ENCODE data around the gene OSBPL1A. TPM values are rescaled to one million over a fixed set of nuclear protein-coding genes. Genes with fewer than 3 reads are reported as not detected.

Gene OSBPL1A
- polyA plus RNA-seq, 2 of the 4 experiments (the other 2 are of a cell fraction) = 10.5 to 22.1 TPM

DNA sequence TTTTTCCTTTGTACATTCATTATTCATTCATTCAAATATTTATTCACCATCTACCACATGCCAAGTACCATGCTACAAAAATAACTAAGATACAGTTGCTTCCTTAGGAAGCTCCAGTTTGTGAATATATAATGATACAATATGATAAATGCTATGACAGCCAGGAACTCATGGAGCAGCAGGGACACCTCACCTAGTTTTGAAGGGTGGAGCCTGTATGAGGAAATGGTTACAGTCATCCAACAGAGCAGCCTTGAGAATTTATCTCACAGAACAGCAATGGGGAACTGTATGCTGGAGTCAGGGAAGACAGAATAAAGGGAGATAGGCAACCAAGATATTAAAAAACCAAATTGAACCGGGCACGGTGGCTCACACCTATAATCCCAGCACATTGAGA lies 124.0 kb downstream of the OSBPL1A start:
- Histone ChIP-seq H3K4me1 (peaks cover 19% of the 10 kb centered on the region; the same call in 2 of the 3 replicates), H3K27ac (no peak overlapping the region), H3K4me2 (no peak overlapping the region), H3K9me3 (no peaks in the 10 kb centered on the region), H3K4me3 (no peak overlapping the region)
- TF ChIP-seq JUN (IDR thresholded peaks at IDR 0.05) (no peak), NR3C1 (IDR thresholded peaks at IDR 0.05) (no peak), ZSCAN20 (CRISPR knock-in tag; IDR thresholded peaks at IDR 0.05) (no peak), RARB (CRISPR knock-in tag; IDR thresholded peaks at IDR 0.05) (no peak), TFCP2L1 (CRISPR knock-in tag; IDR thresholded peaks at IDR 0.05) (no peak), CEBPB (IDR thresholded peaks at IDR 0.05) (no peak), CBX2 (IDR thresholded peaks at IDR 0.05; ENCODE audit: borderline replicate concordance, low read depth) (no peak), KDM5A (IDR thresholded peaks at IDR 0.05) (no peak), BHLHE40 (IDR thresholded peaks at IDR 0.05; ENCODE audit: low read depth, low read length) (no peak), MAFK (IDR thresholded peaks at IDR 0.05; ENCODE audit: partially characterized antibody) (no peak), GATA3 (IDR thresholded peaks at IDR 0.05; ENCODE audit: borderline replicate concordance) (no peak), CBX8 (IDR thresholded peaks at IDR 0.05) (no peak), HOXB13 (CRISPR knock-in tag; IDR thresholded peaks at IDR 0.05; ENCODE audit: low read depth) (no peak), EP300 (IDR thresholded peaks at IDR 0.05) (no peak)
- TF ChIP-seq, protein P1, sequence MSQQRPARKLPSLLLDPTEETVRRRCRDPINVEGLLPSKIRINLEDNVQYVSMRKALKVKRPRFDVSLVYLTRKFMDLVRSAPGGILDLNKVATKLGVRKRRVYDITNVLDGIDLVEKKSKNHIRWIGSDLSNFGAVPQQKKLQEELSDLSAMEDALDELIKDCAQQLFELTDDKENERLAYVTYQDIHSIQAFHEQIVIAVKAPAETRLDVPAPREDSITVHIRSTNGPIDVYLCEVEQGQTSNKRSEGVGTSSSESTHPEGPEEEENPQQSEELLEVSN (IDR thresholded peaks at IDR 0.05; ENCODE audit: borderline replicate concordance, low read depth) = no peak
- TF ChIP-seq, protein P2, sequence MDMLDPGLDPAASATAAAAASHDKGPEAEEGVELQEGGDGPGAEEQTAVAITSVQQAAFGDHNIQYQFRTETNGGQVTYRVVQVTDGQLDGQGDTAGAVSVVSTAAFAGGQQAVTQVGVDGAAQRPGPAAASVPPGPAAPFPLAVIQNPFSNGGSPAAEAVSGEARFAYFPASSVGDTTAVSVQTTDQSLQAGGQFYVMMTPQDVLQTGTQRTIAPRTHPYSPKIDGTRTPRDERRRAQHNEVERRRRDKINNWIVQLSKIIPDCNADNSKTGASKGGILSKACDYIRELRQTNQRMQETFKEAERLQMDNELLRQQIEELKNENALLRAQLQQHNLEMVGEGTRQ (IDR thresholded peaks at IDR 0.05) = no peak
- TF ChIP-seq, protein P3, sequence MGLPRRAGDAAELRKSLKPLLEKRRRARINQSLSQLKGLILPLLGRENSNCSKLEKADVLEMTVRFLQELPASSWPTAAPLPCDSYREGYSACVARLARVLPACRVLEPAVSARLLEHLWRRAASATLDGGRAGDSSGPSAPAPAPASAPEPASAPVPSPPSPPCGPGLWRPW (IDR thresholded peaks at IDR 0.05) = no peak
- TF ChIP-seq, protein P4, sequence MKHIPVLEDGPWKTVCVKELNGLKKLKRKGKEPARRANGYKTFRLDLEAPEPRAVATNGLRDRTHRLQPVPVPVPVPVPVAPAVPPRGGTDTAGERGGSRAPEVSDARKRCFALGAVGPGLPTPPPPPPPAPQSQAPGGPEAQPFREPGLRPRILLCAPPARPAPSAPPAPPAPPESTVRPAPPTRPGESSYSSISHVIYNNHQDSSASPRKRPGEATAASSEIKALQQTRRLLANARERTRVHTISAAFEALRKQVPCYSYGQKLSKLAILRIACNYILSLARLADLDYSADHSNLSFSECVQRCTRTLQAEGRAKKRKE (CRISPR knock-in tag; IDR thresholded peaks at IDR 0.05; ENCODE audit: low read depth) = no peak
- TF ChIP-seq, protein P5, sequence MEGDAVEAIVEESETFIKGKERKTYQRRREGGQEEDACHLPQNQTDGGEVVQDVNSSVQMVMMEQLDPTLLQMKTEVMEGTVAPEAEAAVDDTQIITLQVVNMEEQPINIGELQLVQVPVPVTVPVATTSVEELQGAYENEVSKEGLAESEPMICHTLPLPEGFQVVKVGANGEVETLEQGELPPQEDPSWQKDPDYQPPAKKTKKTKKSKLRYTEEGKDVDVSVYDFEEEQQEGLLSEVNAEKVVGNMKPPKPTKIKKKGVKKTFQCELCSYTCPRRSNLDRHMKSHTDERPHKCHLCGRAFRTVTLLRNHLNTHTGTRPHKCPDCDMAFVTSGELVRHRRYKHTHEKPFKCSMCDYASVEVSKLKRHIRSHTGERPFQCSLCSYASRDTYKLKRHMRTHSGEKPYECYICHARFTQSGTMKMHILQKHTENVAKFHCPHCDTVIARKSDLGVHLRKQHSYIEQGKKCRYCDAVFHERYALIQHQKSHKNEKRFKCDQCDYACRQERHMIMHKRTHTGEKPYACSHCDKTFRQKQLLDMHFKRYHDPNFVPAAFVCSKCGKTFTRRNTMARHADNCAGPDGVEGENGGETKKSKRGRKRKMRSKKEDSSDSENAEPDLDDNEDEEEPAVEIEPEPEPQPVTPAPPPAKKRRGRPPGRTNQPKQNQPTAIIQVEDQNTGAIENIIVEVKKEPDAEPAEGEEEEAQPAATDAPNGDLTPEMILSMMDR (IDR thresholded peaks at IDR 0.05) = no peak
- TF ChIP-seq, protein P6, sequence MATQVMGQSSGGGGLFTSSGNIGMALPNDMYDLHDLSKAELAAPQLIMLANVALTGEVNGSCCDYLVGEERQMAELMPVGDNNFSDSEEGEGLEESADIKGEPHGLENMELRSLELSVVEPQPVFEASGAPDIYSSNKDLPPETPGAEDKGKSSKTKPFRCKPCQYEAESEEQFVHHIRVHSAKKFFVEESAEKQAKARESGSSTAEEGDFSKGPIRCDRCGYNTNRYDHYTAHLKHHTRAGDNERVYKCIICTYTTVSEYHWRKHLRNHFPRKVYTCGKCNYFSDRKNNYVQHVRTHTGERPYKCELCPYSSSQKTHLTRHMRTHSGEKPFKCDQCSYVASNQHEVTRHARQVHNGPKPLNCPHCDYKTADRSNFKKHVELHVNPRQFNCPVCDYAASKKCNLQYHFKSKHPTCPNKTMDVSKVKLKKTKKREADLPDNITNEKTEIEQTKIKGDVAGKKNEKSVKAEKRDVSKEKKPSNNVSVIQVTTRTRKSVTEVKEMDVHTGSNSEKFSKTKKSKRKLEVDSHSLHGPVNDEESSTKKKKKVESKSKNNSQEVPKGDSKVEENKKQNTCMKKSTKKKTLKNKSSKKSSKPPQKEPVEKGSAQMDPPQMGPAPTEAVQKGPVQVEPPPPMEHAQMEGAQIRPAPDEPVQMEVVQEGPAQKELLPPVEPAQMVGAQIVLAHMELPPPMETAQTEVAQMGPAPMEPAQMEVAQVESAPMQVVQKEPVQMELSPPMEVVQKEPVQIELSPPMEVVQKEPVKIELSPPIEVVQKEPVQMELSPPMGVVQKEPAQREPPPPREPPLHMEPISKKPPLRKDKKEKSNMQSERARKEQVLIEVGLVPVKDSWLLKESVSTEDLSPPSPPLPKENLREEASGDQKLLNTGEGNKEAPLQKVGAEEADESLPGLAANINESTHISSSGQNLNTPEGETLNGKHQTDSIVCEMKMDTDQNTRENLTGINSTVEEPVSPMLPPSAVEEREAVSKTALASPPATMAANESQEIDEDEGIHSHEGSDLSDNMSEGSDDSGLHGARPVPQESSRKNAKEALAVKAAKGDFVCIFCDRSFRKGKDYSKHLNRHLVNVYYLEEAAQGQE (IDR thresholded peaks at IDR 0.05) = no peak
- CTCF ChIA-PET = no interaction called here
- WGBS (ENCODE audit: missing lambda C conversion rate) = 97% methylated on average over 2 of the region's 2 CpGs
- POLR2A ChIA-PET = no interaction called here
- DNase-seq (ENCODE audit: low read depth in 1 of 2, low spot score in 1 of 2) (peak in 1 of 2 experiments; percentile 9), FAIRE-seq (no peak), ATAC-seq (no peak)

DNA sequence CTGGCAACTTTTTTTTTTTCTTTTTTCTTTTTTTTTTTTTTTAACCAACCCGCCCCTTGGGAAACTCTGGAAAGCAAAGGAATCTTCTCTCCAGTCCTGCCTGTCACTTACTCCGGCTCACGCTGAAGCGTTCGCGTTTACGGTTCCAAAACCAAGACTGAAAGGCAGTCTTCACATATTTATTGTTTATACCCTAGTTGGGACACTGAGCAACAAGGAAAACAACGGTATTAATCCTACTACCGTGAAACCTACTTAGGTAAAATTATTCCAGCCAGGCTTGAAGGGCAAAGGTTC lies 125.4 kb downstream of the OSBPL1A start:
- CTCF ChIA-PET = interaction anchor here (0.6 to 2.2 kb wide), 4 partner anchors 9 to 56 kb away, joined by 3 to 6 read pairs (median 4); no protein-coding TSS in a partner anchor
- whole genome bisulfite sequencing (ENCODE audit: missing lambda C conversion rate) = 5% methylated on average over 9 of the region's 9 CpGs
- TF ChIP-seq, protein P7, sequence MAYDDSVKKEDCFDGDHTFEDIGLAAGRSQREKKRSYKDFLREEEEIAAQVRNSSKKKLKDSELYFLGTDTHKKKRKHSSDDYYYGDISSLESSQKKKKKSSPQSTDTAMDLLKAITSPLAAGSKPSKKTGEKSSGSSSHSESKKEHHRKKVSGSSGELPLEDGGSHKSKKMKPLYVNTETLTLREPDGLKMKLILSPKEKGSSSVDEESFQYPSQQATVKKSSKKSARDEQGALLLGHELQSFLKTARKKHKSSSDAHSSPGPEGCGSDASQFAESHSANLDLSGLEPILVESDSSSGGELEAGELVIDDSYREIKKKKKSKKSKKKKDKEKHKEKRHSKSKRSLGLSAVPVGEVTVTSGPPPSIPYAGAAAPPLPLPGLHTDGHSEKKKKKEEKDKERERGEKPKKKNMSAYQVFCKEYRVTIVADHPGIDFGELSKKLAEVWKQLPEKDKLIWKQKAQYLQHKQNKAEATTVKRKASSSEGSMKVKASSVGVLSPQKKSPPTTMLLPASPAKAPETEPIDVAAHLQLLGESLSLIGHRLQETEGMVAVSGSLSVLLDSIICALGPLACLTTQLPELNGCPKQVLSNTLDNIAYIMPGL (CRISPR knock-in tag; IDR thresholded peaks at IDR 0.05; ENCODE audit: borderline replicate concordance) = no peak
- TF ChIP-seq NFE2L2 (conservative IDR thresholded peaks at IDR 0.05; ENCODE audit: low read length) (no peak), HDAC2 (IDR thresholded peaks at IDR 0.05) (no peak), CBX8 (IDR thresholded peaks at IDR 0.05) (no peak), CBX2 (IDR thresholded peaks at IDR 0.05; ENCODE audit: borderline replicate concordance, low read depth) (no peak)
- TF ChIP-seq, protein P3 (IDR thresholded peaks at IDR 0.05) = no peak
- TF ChIP-seq, protein P6 (IDR thresholded peaks at IDR 0.05) = no peak

More for the DNA sequence above, 125.4 kb downstream of the OSBPL1A start:
- Histone ChIP-seq H3K27ac (peak overlapping the region; percentile 88 to 97), H3K4me1 (peaks cover 19% of the 10 kb centered on the region; the same call in 2 of the 3 replicates), H3K4me2 (peak overlapping the region; percentile 100), H3K4me3 (peak overlapping the region; percentile 80), H3K9me3 (no peaks in the 10 kb centered on the region)
- FAIRE-seq (no peak), ATAC-seq (no peak), DNase-seq (ENCODE audit: low read depth in 1 of 2, low spot score in 1 of 2) (no peak)
- POLR2A ChIA-PET = interaction anchor here (1.5 to 3.2 kb wide), 2 partner anchors 95 to 133 kb away, joined by 7 to 28 read pairs; partner anchors contain the start of gene CABYR
